Measurements from ENCODE around the gene NFILZ.
A peak's percentile ranks its signal among the peaks of the same experiment; 100 is the strongest.
"Not testable (repeated sequence)": the region's sequence is repeated elsewhere in the genome, so short reads cannot be mapped to it uniquely, and the experiment has no call there.

The NFILZ gene

DNA sequence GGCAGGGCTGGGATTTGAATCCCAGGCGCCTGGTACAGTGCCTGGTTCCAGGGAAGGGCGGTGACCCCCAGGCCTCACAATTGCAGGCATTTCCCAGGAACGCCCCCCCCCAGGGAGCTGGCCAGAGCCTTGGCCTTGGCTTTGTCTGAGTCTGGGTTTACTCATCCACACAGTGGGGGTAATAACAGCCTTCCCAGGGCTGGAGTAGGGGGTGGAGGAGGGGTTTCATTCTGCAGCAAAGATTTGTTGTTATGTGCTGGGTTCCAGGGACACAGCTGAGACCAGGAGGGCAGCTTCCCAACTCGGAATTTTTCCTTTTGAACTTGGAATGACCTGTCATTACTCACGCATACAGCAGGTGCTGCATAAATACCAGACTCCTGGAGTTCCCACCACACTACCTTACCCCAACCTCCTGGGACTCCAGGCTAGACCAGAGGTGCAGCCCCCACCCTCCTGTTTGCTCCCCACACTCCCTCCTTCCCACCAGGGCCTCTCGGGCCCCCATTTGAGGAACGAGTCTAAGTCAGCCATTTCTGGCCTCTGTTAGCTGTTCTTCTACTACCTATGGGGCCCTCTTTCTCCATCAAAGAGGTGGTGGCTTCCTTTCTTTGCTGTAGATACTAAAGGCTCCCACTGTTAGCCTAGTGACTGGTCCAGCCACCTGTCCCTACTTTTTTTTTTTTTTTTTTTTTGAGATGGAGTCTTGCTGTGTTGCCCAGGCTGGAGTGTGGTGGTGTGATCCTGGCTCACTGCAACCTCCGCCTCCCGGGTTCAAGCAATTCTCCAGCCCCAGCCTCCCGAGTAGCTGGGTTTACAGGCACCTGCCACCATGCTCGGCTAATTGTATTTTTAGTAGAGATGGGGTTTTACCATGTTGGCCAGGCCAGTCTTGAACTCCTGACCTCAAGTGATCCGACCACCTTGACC, 18.3 kb upstream of the NFILZ start:
- no peak for DNase-seq

DNA sequence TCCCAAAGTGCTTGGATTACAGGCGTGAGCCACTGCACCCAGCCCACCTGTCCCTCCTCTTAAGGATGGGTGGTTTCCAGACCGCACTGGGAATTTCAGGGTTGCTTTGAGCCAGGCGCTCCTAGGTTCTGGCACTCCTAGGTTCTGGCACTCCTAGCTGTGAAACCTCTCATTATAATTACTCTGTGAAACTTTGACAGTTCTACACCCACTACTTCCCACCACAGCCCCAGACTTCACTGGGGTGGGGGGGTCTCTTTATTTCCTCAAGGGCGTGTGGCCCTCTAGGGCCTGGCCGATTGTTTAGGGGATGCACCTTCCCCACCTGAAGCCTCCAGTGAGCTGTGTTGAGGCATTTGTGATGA, 17.6 kb upstream of the NFILZ start:
- no peak for DNase-seq

DNA sequence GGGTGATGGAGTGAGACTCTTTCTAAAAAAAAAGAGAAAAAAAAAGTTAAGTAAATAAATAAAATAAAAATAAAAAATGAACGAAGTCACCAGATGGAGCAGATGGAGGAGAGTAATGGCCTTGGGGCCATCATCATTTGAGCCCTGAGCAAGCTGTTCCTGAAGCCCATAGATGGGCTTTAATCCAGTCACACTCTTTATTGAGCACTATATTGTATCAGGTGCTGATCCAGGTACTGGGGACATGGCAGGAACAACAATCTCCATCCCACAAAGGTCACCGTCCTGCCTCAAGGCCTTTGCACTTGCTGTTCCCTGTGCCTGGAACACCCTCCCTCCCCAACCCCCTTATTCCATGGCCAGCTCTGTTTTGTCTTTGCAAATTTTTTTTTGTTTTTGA, 16.0 kb upstream of the NFILZ start:
- DNase-seq: no peak

DNA sequence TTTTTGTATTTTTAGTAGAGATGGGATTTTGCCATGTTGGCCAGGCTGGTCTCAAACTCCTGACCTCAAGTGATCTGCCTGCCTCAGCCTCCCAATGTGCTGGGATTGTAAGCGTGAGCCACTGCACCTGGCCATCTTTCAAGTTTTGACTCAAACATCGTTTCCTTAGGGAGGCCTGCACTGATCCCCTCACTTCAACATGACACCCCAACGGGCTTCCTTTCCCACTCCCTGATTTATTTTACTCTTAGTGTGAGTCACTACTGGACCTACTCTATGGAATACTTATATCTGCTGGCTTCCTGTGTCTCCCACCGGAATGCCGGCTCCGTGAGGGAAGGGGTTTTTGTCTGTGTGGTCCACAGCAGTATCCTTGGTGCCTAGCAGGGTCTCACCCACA, 15.4 kb upstream of the NFILZ start:
- no peak for DNase-seq

DNA sequence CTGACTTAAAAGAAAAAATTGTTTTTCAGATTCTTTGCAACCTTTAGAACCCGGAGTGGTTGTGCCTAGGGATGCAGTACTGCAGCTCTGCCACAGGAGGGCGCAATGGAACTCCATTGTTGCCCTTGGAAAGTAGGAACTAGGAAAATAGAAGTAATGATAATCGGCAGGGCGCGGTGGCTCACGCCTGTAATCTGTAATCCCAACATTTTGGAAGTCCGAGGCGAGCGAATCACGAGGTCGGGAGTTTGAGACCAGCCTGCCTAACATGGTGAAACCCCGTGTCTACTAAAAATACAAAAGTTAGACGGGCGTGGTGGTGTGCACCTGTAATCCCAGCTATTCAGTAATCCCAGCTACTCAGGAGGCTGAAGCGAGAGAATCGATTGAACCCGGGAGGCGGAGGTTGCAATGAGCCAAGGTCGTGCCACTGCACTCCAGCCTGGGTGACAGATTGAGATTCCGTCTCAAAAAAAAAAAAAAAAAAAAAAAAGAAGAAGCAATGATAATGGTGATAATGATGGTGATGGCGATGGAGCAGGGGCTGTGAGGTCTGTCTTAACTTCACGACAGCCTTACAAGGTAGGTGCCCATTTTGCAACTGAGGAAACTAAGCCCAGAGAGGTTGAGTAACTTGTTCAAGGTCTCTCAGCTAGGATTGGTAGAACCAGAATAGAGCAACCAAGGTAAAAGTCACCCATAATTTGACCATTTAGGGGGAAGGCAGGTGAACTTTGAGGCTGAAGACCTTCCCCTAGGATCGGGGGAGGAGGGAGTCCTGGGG, 14.4 kb upstream of the NFILZ start:
- DNase-seq: peak; percentile 45

DNA sequence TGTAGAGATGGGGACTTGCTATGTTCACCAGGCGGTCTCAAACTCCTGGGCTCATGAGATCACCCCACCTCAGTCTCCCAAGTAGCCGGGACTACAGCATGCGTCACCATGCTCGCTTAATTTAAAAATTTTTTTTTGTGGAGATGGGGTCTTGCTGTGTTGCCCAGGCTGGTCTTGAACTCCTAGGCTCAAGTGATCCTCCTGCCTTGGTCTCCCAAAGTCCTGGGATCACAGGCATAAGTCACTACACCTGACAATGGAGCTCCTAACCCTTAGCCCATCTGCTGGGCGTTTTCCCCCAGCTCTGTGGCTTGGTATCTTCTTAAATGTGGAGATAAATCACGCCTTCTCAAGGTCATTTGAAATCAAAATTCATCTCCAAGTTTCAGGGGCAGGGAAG, 13.6 kb upstream of the NFILZ start:
- no peak for DNase-seq

DNA sequence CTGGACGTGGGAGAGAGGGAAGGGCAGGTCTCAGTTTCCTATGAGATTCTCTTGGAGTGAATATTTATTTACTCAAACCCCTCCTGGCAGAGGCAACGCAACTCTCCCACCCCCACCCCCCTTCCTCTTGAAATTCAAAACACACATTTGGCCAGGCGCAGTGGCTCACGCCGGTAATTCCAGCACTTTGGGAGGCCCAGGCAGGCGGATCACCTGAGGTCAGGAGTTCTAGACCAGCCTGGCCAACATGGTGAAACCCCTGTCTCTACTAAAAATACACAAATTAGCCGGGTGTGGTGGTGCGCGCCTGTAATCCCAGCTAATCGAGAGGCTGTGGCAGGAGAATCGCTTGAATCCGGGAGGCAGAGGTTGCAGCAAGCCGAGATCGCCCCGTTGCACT, 13.1 kb upstream of the NFILZ start:
- DNase-seq: not testable (repeated sequence)

DNA sequence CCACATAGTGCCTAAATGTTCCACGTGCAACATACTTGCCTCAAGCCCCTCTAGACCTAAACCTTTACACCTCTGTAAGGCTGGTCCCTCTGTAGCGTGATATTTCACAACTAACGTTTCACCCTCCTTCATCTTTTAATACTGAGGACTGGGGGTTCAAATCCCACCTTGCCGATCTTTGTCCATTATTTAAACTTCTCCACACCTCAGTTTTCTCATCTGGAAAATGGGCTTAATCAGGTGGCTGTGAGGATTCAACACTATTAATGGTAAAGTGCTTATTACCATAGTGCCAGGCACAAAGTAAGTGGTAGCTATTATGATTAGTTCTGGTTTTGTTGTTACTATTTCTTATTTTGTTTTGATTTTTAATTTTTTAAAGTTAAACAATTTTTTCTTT, 12.4 kb upstream of the NFILZ start:
- DNase-seq: no peak

DNA sequence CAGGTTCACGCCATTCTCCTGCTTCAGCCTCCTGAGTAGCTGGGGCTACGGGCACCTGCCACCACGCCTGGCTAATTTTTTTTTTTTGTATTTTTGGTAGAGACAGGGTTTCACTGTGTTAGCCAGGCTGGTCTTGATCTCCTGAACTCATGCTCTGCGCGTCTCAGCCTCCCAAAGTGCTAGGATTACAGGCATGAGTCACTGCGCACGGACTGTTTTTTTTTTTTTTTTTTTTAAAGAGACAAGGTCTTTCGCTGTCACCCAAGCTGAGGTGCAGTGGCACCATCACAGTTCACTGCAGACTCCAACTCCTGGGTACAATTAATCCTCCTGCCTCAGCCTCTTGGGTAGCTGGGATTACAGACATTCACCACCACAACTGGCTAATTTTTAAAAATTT, 11.7 kb upstream of the NFILZ start:
- no peak for DNase-seq

DNA sequence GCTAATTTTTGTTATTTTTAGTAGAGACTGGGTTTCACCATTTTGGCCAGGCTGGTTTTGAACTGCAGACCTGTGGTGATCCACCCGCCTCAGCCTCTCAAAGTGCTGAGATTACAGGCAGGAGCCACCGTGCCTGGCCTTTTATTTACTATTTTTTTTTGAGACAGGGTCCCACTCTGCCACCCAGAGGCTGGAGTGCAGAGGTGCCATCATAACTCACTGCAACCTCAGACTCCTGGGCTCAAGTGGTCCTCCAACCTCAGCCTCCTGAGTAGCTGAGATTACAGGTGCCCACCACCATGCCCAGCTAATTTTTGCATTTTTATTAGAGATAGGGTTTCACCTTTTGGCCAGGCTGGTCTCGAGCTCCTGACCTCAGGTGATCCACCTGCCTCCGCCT, 7.5 kb upstream of the NFILZ start:
- not testable (repeated sequence) for DNase-seq

DNA sequence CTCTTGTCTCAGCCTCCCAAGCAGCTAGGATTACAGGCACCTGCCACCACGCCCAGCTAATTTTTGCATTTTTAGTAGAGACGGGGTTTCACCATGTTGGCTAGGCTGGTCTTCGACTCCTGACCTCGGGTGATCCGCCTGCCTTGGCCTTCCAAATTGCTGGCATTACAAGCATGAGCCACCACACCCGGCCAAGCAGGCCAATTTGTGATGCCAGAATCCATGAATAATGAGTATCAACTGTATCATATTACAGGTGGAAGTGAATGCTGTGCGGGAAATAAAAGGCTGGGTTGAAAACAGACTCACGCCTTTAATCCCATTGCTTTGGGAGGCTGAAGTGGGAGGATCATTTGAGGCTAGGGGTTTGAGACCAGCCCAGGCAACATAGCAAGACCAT, 3.6 kb upstream of the NFILZ start:
- DNase-seq: no peak

DNA sequence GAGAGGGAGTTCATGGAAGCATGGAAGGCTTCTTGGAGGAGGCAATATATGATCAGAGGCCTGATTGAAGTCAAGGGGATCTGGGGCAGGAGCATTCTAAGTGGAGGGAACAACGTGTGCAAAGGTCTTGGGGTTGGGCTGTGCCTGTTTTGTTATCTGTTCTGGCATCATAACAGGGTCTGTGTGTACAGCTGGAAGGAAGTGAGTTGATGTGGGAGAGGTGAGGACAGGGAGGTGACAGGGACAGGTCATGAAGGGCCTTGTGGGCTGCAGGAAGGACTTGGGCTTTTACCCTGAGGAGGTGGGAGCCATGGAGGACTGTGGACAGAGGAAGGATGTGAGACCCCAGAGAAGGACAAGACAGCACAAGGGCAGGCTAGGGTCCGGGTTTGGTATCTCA, 1.2 kb upstream of the NFILZ start:
- DNase-seq: no peak

DNA sequence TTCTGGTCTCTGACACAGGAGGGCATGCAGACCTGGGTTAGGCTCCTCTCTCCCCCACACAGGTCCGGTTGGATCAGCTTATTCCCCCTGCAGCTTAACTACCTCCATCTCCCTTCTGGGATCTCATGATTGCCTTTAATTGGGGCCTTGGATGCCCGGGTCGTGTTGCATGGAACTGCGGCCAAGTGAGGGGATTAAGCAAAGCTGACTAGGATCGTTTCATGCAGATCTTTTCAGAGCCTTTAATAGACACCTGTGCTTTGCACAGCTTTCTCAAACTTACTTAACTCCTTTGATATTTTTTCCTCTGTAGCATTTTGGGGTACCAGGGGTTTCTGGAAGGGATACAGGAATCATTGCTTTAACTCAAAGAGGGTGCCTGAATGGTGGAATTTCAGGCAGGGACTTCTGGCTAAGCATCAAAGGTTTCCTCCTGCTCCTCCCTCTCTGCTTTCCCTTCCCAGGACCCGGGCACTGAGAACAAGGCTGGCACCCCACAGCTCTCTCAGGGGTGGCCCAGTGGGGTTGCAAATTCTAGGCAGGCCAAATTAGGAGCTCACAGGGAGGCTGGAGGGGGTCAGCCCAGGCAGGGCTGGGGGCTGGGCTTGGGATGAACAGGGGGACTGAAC, 477 bp downstream of the NFILZ start:
- no peak for DNase-seq

DNA sequence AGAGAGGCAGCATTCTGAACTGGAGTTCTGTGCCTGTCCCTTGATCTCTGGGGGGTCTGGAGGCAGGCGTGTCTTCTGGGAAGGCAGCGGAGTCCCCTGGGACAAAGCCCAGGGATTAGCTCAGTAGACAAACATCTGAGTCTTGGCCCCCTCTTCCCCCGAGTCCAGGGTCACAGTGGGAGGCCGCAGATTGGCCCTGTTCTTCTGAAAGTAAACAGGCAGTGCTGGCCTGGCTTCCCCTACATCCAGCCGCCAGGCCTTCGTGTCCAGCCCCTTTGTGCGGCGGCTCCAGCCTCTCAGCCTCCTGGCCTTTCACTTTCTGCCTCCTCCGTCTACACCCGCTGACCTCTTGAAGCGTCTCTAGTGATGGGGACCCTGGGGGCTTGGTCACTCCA, 989 bp downstream of the NFILZ start:
- no peak for DNase-seq

DNA sequence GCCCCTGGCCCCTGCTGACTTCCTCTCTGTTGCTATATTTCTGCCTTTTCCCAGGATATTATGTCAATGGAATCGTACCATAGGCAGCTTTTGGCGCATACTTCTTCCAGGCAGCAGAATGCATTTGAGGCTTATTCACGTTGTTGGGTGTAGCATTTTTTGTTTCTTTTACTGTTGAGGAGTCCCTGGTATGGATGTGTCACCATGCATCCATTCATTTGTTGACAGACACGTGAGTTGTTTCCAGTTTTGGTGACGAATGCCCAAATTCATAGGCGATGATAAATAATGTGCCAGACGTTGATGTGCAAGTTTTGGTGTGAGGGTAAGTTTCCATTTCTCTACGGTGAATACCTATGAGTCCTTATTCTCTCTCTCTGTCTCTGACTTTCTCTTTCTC, 5.0 kb downstream of the NFILZ start:
- no peak for DNase-seq

DNA sequence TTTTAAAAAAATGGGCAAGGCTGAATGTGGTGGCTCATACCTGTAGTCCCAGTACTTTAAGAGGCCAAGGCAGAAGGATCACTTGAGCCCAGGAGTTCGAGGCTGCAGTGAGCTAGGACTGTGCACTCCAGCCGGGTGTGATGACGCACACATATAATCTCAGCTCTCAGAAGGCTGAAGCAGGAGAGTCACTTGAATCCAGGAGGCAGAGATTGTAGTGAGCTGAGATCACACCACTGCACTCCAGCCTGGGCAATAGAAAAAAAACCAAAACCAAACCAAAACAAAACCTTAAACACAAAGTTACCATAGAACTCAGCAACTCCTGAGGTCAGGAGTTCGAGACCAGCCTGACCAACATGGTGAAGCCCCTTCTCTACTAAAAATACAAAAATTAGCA, 6.6 kb downstream of the NFILZ start:
- DNase-seq: not testable (repeated sequence)

DNA sequence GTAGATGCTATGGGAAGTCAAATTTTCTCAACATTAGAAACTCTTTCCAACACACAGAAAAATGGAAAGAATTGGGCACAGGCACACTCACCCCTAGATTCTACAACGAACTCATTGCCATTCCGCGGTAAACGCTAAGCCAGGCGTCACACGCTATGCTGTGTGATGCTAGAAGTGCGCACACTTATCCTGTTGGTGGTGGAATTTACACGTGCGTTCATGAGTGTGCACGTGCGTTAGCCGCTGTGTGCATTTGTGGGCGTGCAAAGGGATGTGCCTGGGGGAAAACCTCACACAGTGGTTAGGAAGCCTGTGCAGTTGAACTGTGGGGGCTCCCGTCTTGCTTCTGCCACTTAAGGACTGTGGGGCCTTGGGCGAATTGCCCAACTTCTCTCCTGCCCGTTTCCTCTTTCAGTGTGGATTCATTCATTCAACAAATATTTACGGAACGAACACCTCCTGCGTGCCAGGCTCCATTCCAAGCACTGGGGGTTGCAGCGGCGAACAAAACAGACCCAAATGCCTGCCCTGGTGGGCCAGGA, 7.7 kb downstream of the NFILZ start:
- no peak for DNase-seq

DNA sequence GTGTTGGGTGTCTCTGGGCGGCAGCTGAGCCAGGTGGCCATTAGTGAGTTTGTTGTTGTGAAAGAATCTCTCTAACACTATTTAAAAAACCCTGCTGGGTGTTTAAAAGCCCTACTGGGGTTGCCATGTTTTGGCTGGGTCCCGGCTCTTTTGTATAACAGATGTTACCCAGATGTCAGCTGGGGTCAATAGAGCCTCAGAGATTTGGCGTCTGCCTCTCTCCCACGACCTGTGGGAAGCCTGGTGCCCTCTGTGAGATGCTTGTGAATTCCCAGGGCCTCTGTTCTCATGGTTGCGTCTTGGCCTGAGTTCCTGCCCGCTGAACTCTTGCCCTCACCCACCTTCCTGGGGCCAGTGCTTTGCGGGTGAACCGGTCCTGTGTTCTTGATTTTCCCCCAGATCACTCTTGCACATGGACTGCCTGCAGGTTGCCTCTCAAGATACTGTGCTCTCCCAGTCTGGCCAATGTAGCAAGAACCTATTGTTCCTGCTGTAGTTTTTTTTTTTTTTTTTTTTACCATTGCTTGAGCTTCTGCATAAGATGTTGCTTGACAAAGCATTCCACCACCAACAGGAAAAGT, 9.5 kb downstream of the NFILZ start:
- no peak for DNase-seq

DNA sequence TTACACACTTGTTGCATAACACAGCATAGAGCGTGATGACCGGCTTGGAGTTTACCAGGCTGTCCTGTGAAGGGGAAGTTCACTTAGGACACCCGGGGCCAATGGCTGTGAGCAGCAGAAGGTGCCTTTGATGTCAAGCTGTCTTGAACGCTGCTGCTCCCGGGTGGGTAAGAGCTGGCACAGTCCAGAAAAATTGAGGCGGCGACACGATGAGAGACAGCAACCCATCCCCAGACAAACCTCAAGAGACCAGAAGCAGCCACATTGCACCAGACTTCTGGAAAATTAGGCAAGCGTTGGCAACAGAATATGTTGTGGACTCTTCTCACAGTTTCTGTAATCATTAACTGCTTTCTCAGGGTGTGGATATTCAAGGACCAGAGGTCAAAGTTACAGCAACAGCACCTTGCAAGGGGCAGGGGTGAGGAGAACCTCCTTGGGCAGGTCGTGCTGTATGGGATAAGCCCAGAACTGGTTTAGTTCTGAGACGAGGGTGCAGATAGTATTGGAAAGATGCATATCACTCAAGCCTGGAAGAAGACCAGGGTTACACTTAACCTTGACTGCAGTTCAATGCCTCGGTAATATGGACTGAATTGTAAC, 10.1 kb downstream of the NFILZ start:
- DNase-seq: no peak

DNA sequence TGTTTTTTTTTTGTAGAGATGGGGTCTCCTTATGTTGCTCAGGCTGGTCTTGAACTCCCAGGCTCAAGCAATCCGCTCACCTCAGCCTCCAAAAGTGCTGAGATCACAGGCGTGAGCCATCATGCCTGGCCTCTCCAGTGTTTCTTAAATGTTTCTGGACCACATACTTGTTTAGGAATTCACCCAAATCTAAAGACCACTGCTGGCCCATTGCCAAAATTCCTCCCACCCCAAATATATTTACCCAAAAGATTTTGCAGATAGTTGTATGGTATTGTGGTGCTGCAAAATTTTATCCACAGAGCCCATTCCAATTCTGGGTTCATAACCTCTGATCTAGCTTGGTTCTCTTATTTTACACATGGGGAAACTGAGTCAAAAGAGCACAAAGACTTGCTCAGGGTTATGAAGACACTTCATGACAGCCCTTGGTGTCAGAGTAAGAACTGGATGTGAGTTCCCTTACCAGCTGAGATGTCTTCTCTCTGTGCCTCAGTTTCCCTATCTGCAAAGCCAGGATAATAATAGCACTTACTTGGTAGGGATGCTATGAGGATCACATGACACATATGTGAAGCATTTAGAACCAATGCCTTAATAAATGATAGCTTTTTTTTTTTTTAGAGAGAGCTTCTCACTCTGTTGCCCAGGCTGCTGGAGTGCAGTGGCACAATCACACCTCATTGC, 10.9 kb downstream of the NFILZ start:
- DNase-seq: no peak

DNA sequence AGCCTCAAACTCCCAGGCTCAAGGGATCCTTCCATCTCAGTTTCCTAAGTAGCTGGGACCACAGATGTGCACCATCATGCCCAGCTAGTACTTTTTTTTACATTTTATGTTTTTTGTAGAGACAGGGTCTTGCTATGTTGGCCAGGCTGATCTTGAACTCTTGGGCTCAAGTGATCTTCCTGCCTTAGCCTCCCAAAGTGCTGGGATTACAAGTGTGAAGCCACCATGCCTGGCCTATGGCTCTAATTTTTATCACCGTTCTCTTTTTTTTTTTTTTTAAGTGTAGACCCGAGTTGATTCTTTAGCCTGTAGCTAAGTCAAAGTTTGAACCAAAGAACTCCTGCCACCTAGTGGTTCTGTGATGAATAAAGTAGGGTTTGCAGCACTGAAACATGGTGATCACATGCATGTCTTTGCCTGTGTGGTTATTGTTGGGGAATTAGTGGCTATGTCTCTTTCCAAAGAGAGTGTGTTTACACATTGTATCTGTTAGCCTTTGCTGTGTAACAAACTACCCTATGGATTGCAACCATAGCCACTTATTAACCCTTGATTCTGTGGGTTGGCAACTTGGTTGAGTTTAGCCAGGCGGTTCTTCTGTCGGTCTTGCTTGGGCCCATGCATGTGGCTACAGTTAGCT, 11.6 kb downstream of the NFILZ start:
- peak; percentile 14 for DNase-seq

DNA sequence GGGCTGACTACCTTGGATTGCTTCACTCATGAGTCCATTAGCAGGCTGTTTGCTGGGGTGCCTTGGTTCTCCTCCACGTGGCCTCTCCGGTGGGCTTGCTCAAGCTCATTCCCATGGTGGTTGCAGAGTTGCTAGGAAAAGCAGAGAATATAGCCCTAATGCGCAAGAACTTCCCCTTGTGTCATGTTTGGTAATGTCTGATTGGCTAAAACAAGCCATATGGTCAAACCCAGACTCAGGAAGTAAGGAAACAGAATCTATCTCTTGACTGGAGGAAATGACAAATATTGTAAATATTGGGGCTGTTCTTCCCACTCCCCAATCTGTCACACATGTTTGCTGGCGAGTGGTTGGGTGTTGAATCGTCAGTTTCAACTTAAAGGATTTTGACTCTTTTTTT, 12.1 kb downstream of the NFILZ start:
- no peak for DNase-seq

Measured in activated T-cell treated with anti-CD3 and anti-CD28 coated beads for 4 hours (primary cell).